DMS114 treated with DMSO at 0.1 percent for 48 hours (cell line): ENCODE data around the gene KCNH6.

Source experiments
- DNase-seq: peaks from one replicate; lab custom pipeline; 2025; ENCODE audit not compliant: unreplicated experiment; lab: John Stamatoyannopoulos, UW

KCNH6 gene

DNA sequence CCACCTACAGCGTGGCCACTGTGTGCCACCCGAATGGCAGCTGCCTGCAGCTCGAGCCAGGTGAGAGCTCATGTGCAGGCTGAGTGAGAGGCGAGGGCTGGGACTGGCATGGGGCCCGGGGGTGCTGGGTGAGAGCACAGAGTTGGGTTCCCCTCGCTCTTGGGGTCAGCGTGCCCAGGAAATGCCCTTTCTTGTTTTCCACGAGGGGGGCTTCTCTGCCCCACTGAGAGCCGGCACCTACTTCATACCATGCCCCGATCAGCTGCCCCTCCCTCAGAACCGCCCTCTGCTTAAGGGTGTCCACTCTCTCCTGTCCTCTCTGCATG lies 36.2 kb upstream of the KCNH6 start:
- no peak for DNase-seq

DNA sequence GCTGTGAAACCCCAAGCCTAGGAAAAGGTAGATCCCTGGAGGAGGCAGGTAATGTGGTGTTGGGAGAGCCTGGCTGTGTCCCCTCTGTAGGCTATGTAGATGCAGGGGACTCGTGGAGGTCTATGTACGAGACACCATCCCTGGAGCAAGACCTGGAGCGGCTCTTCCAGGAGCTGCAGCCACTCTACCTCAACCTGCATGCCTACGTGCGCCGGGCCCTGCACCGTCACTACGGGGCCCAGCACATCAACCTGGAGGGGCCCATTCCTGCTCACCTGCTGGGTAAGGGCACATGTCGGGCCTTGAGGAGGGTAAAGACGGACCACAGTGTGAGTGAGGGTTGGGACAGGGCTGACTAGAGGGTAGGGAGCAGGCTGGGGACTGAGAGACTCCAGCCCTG lies 34.3 kb upstream of the KCNH6 start:
- DNase-seq = no peak

DNA sequence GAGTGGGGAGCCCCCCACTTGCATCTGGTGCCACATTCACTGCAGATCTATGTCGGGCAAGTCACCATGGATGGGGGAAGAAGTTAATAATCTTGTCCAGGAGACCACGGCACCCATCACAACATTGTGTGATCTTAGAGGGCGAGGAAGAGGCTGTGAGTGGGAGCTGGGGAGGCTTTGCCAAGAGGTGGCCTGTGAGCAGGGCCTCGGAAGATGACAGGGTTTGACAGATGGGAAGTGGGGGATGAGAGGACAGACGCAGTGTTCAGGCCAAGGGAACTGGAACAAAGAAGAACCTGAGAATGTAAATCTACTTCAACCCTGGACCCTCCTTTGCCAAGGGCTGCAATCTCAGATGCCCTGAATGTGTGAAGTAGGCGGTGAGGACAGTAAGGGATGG lies 33.9 kb upstream of the KCNH6 start:
- no peak for DNase-seq

DNA sequence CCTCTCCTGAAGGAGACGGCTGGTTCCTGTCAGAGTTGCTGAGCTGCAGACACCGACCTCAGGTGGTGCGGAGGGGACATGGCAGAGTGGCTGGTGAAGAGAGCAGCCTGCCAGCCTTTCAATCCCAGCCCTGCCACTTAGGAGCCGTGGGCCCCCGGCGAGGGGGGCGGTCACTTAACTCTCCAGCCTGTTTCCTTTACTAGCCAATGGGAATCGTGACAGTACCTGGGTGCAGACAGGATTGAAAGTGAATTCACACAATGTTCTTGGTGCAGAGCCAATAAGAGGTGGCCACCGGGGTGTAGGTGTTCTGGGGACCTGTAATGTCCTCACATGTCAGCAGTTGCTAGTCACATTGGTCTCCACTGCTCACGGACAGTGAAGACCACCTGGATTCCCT lies 32.8 kb upstream of the KCNH6 start:
- no peak for DNase-seq

DNA sequence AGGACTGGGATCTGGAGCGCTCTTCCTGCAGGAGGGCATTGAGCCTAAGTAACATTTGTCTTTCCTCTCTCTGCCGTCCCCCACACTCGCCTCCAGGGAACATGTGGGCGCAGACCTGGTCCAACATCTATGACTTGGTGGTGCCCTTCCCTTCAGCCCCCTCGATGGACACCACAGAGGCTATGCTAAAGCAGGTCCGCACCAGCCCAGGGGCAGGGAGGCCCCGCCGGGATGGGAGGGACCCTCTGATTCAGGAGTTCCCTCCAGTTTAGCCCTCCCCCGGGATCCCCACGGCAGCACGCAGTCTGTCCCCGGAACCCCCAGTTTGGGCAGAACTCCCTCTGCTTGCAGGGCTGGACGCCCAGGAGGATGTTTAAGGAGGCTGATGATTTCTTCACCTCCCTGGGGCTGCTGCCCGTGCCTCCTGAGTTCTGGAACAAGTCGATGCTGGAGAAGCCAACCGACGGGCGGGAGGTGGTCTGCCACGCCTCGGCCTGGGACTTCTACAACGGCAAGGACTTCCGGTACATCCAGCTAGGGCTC lies 32.2 kb upstream of the KCNH6 start:
- no peak for DNase-seq

DNA sequence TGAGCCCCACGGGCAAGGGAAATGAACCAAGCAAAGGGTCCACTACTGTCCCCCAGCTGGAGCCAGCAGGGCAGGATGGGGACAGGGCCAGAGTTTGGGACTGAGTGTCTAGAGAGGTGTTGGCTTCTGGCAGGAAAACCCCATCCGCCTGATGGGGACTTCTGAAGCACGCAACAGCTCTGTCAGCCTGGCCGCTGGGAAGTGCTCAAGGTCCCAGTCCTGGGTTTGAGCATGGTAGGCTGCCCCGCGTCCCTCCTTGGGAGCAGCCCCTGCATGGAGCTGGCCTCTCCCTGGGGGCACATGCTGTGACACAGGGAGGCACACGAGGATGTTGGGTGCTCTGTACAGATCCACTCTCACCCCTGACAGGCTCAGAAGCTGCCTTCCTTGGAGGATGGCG lies 31.7 kb upstream of the KCNH6 start:
- DNase-seq = no peak

DNA sequence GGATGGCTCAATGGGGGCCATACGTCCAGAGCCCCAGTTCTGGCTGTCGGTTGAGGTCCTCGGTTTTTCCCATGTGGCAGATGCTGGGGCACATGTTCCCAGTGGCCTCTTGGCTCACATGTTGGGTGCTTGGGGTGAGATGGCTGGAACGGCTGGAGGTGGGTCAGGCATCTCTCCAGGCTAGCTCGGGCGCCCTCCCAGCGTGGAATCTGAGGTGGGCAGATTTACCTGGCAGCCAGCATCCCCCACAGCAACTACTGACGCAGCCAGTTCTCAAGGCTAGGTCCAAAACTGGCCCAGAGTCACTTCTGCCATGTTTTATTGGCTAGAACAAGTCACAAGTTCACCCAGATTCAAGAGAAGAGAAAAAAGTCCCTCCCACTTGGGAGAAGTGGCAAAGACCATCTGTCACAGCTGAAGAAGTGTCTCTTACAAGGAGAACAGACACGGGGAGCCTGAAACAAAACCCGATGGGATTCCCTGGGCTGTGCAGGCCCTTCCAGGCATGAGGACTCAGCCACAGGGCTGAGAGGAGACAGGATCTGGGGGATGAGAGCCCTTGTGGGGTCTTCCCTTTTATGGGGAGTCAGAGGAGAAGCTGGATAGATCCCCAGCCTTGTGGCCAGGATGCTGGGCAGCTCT lies 31.1 kb upstream of the KCNH6 start:
- DNase-seq = no peak

DNA sequence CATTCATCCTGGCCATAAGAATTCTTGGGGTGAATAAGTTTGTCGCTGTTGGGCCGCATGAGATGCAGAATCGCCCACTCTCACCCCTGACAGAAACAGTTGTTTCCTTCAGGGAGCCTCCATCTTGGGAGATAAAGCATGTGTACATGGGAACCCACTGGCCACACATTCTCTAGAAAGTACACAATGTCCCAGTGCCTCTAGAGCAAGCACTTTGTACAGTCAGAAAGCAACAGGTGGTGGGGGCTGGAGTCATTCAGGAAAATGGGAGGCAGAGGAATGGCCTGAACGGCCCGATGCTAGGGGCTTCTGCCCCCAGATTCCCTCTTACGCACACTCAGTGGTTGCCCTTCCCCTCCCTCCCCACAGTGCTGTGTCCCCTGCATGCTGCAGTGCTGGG lies 30.2 kb upstream of the KCNH6 start:
- DNase-seq = no peak

DNA sequence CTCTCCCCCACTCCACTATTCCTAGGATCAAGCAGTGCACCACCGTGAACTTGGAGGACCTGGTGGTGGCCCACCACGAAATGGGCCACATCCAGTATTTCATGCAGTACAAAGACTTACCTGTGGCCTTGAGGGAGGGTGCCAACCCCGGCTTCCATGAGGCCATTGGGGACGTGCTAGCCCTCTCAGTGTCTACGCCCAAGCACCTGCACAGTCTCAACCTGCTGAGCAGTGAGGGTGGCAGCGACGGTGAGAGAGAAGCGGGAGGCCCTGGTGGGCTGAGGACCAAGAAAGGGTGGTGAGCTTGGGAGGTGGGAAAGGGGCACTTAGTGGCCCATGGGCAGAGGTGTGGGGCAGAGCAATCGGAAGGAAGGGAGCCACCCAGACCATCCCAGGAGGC lies 29.7 kb upstream of the KCNH6 start:
- DNase-seq = no peak

DNA sequence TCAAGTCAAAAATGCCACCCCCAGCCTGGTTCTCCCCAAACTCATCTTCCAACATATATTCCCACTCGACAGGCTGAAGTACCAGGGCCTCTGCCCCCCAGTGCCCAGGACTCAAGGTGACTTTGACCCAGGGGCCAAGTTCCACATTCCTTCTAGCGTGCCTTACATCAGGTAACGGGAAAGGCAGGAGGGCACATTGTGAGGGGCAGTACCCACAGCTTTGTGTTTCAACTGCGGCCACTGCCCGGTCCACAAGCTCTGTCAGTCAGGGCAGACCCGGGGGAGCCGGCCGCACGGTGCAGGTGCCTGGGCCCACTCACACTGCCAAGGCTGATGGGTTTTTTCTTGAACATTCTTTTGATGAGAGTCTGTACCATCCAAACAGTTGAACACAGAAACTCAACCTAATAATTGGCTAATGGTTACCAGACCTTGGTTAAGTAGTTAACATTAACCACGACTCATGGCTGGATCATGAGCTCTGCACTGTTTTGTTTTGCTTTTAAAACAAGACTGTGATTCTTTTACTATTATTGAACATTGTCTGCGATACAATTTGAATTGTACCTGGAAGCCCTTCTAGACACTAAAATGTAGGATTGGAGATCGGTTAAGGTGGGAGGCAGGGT lies 28.7 kb upstream of the KCNH6 start:
- no peak for DNase-seq

DNA sequence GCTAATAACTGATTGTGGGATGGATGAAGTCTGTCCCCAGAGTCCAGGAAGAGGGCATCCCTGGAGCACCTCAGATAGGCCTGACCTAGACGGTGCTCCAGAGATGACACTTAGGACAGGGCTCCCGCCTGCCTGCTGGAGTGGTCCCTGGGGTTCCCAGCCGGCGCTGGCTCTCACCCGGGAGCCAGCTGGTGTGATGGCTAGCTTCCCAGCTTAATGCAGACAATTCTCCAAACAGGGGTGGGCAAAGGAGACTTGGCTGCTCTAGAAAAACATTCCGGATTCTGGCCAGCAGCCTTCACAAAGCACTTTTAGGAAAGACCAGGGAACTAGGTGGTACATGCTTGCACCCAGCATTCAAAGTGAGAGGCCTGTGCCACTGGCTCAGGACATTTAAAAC lies 27.7 kb upstream of the KCNH6 start:
- no peak for DNase-seq

DNA sequence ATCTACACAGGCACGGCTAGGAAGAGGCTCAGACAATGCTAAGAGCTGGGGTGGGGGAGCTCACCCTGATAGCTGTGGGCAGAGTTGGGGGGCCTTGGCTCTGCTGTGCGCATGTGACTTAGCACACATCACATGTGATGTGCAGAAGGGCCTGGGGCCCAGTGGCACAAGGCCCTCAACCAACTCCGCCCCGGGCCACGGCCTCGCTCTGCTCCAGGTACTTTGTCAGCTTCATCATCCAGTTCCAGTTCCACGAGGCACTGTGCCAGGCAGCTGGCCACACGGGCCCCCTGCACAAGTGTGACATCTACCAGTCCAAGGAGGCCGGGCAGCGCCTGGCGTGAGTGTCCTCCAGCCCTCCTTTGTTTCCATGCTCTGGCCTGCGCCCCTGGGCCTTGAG lies 27.0 kb upstream of the KCNH6 start:
- DNase-seq = no peak

DNA sequence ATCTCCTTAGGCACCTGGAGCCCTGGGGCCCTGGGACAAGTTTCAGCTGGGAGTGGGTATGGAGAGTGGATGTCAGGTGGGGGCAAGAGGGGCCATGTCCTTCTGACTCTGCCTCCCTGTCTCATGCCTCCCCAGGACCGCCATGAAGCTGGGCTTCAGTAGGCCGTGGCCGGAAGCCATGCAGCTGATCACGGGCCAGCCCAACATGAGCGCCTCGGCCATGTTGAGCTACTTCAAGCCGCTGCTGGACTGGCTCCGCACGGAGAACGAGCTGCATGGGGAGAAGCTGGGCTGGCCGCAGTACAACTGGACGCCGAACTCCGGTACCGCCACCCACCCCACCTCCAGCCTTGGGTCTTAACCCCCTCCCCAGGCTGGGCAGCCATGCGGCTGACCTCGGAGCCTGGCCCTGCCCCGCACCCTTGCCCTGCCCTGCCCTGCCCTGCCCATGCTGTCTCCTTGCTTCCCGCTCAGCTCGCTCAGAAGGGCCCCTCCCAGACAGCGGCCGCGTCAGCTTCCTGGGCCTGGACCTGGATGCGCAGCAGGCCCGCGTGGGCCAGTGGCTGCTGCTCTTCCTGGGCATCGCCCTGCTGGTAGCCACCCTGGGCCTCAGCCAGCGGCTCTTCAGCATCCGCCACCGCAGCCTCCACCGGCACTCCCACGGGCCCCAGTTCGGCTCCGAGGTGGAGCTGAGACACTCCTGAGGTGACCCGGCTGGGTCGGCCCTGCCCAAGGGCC lies 26.3 kb upstream of the KCNH6 start:
- DNase-seq = no peak

DNA sequence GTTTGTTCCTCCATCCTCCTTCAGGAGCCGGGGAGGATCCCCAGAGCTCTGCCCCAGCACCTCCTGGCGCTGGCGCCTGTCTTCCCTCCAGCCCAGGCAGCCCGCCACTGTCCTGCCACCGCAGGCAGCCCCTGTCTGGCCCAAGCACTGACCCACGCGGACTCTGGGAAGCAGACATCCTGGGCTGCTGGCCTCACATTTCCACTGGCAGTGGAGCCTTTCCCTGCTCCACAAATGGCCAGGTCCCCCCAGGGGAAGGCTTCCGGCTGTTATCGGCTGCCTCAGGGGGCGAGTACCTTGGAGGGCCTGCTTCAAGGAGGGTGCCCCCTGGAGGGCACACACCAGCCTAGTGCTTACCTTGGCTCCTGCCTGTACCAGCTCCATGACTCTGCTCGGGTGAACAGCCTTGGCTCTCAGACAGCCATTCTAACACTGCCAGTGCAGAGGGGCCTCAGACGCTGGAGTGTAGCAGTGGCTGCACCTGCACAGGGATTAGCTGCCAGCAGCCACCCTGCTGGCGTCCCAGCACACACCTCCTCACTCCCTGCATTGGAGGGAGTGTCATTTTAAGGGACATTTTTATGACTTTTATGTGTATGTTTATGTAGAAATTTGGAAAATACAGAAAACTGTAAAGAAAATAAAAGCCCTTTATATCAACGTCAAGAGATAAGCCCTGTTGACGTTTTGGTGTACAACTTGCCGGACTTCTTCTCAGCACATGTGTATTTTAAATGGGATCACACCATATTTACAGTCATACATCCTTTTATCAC lies 25.3 kb upstream of the KCNH6 start:
- DNase-seq = no peak

DNA sequence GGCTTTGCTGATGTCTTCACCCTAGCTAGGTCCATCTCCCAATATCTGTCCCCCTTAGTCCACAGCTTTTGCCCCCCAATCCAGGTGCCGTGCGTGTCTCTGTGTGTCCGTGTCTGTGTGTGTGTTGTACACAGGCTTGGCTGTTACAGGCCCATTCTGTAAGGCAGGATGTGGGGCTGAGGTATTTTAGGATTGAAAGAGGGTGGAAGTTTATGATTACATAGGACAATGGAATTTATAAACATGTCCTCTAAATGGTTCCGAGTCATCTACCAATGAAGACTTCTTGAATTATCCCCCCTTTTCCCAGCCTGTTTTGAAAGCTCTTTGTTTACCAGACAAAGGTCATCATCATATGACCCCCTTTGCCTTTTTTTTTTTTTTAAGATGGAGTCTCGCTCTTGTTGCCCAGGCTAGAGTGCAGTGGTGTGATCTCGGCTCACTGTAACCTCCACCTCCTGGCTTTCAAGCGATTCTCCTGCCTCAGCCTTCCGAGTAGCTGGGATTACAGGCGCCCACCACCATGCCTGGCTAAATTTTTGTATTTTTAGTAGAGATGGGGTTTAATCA lies 24.4 kb upstream of the KCNH6 start:
- no peak for DNase-seq

DNA sequence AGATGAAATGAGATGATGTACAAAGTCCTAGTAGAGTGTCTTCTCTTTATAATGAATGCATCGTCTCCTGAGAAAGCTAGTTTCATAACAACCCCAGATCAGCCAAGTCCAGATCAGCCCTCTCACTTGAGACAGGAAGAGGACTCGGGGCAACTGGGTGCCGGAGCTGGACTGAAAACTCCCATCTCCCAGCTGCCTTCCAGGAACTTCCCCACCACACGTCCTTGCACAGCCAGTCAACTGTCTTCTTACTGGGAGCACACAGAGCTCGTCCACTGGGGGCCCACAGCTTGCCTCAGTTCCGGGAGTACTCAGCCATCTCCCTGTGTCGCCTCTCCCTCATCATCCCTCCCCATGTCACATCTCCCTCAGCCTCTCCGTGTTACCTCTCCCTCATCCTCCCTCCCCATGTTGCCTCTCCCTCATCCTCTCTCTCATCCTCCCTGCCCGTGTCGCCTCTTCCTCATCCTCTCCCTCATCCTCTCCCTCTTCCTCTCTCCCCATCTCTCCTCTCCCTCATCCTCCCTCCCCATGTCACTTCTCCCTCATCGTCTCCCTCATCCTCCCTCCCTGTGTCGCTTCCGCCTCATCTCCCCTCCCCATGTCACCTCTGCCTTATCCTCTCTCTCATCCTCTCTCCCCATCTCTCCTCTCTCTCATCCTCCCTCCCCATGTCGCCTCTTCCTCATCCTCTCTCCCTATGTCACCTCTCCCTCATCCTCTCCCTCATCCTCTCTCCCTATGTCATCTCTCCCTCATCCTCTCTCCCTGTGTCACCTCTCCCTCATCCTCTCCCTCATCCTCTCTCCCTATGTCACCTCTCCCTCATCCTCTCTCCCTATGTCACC lies 22.4 kb upstream of the KCNH6 start:
- DNase-seq = no peak

DNA sequence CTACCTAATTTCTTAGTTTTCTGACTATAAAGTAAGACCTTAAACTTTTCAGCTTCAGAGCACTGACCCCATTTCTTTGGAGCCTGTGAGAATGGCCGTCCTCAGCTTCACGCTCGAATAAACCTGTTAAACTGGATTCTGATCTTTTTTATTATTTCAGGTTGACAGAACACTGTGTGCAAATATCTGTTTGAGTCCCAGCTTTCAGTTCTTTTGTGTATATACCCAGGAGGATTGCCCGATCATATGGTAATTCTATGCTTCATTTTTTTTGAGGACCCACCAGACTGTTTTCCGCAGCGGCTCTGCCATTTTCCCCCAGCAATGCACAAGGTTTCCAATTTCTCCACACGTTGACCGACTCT lies 19.8 kb upstream of the KCNH6 start:
- DNase-seq = no peak

DNA sequence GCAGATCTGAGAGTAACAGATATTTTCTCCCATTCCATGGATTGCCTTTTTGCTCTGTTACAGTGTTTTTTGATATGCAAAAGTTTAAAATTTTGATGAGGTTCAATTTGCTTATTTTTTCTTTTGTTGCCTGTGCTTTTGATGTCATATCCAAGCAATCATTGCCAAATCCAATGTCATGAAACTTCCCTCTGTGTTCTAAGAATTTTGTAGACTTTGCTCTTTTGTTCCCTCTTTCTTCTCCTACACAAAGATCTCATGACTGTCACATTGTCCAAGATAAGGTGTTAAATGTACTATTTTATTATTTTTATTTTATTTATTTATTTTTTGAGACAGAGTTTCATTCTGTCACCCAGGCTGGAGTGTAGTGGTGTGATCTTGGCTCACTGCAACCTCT lies 18.9 kb upstream of the KCNH6 start:
- no peak for DNase-seq

DNA sequence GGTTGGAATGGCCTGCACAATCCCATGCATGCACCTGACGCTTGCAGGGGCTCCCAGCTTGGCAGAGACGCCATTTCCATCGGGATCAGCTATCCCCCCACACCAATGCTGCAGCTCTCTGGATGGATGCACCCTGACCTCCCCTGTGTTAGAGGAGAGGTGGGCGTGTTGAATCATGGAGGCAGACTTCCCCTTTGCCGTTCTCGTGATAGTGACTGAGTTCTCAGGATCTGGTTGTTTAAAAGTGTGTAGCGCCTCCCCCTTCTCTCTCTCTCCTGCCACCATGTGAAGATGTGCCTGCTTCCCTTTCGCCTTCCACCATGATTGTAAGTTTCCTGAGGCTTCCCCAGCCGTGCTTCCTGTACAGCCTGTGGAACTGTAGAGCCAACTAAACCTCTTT lies 17.8 kb upstream of the KCNH6 start:
- DNase-seq = no peak

DNA sequence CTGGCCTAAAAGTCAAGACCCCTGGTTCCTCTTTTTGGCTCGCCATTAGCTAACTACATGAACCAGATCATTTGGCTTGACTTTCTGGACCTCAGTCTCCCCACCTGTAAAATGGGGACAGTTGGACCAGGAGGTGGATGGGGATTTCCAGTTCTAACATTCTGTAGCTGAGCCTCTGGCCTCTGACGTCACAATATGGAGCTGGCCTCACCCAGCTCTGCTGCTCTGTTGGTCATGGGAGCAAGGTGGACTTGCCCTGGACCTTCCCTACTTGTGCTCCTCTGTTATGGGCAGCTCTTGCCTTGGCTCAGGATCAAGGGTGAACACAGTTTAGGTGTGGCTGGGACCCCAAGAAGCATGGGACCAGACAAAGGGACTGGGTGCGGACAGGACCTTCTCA lies 16.5 kb upstream of the KCNH6 start:
- DNase-seq = no peak

DNA sequence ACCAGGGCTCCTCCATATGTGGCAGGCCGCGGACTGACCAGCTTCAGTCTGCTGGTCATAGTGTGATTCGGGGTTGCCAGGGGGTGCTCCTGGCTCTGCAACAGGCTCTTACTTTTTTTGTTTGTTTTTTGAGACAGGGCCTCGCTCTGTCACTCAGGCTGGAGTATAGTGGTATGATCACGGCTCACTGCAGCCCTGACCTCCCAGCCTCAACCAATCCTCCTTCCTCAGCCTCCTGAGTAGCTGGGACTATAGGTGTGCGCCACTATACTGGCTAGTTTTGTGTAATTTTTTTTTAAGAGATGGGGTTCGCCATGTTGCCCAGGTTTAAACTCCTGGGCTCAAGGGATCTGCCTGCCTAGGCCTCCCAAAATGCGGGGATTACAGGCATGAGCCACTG lies 11.8 kb upstream of the KCNH6 start:
- no peak for DNase-seq
